HG03439 (cell line): ENCODE measurements around the gene FTO.

Experiments
- ATAC-seq: cut with Tn5 transposase; IDR thresholded peaks from one replicate; pipeline ENCODE4 v1.9.1; 2021; ENCODE audit warnings: mild to moderate bottlenecking, moderate library complexity; ENCODE audit not compliant: unreplicated experiment

FTO gene

GRCh38 chr16:54040480-54040879 is 336.5 kb downstream of the FTO start:
- no peak for ATAC-seq

GRCh38 chr16:54040975-54041374 is 337.0 kb downstream of the FTO start:
- no peak for ATAC-seq

- no peak for ATAC-seq
Observed at GRCh38 chr16:54048586-54049495, 344.9 kb downstream of the FTO start.

GRCh38 chr16:54049591-54050458 is 345.9 kb downstream of the FTO start:
- ATAC-seq: no peak

- ATAC-seq: no peak
Observed at GRCh38 chr16:54050459-54051210, 346.7 kb downstream of the FTO start.

- no peak for ATAC-seq
Observed at GRCh38 chr16:54051821-54052220, 347.9 kb downstream of the FTO start.

GRCh38 chr16:54052271-54052670 is 348.3 kb downstream of the FTO start:
- ATAC-seq: no peak

GRCh38 chr16:54053891-54054820 is 350.2 kb downstream of the FTO start:
- ATAC-seq: no peak

GRCh38 chr16:54055191-54055590 is 351.2 kb downstream of the FTO start:
- no peak for ATAC-seq

- ATAC-seq: no peak
Observed at GRCh38 chr16:54055864-54056263, 351.9 kb downstream of the FTO start.

GRCh38 chr16:54056921-54057320 is 353.0 kb downstream of the FTO start:
- ATAC-seq: no peak

GRCh38 chr16:54059319-54059718 is 355.4 kb downstream of the FTO start:
- ATAC-seq: no peak

- ATAC-seq: no peak
Observed at GRCh38 chr16:54060599-54061421, 356.9 kb downstream of the FTO start.

GRCh38 chr16:54061454-54061853 is 357.5 kb downstream of the FTO start:
- ATAC-seq: no peak

- ATAC-seq: no peak
Observed at GRCh38 chr16:54062361-54063278, 358.7 kb downstream of the FTO start.

GRCh38 chr16:54063279-54063773 is 359.4 kb downstream of the FTO start:
- no peak for ATAC-seq

GRCh38 chr16:54066451-54067105 is 362.6 kb downstream of the FTO start:
- no peak for ATAC-seq
